Retinal pigment epithelial cell (primary cell): ENCODE data around the gene PLA2G12A.

Experiments
- DNase-seq: peaks from one replicate; pipeline ENCODE4 v3.0.0-alpha.2; 2010; ENCODE audit warnings: low read depth
- H3K4me3 ChIP-seq: 2 replicates; pipeline ENCODE4 v1.5.1; 2011; ENCODE audit warnings: mild to moderate bottlenecking, low read length, control low read depth, moderate library complexity
- CTCF ChIP-seq: conservative IDR thresholded peaks from 2 replicates; pipeline ENCODE4 v1.5.1; 2011; ENCODE audit warnings: low read depth, low read length, control low read depth, inconsistent platforms

The PLA2G12A gene

GRCh38 chr4:109662771-109663170 lies 67.1 kb downstream of the PLA2G12A start:
- DNase-seq: no peak
- H3K4me3 ChIP-seq: no peak overlapping the region
- no peak for TF ChIP-seq CTCF

- TF ChIP-seq CTCF: no peak
- no peak overlapping the region for H3K4me3 ChIP-seq
- DNase-seq: no peak
These were observed 67.8 kb downstream of the PLA2G12A start for GRCh38 chr4:109662116-109662515.
